ENCODE data around the gene SEMA3C.

- no peak for TF ChIP-seq CTCF (IDR thresholded peaks at IDR 0.05; ENCODE audit: poor library complexity, severe bottlenecking)
- TF ChIP-seq MXI1 (conservative IDR thresholded peaks at IDR 0.05; ENCODE audit: poor library complexity, severe bottlenecking), result no peak
- no peak for TF ChIP-seq POLR2AphosphoS5 (IDR thresholded peaks at IDR 0.05)
- no peak for TF ChIP-seq RAD21 (conservative IDR thresholded peaks at IDR 0.05)
- no peak for TF ChIP-seq EP300 (conservative IDR thresholded peaks at IDR 0.05; ENCODE audit: poor library complexity, severe bottlenecking)
- no peak for TF ChIP-seq SMC3 (conservative IDR thresholded peaks at IDR 0.05; ENCODE audit: poor library complexity)
- TF ChIP-seq EZH2 (IDR thresholded peaks at IDR 0.05; ENCODE audit: borderline replicate concordance, insufficient read depth, low read length, poor library complexity, severe bottlenecking), result no peak
Observed at GRCh38 chr7:80934321-80934720, 15.5 kb upstream of the SEMA3C start.

Data from neural cell (in vitro differentiated cells).